HEK293 (cell line): ENCODE measurements around the gene EIF4E3.

ENCODE experiments used
- MEIS1 ChIP-seq: sonication (generic); formaldehyde crosslinking; IDR thresholded peaks from 2 replicates; pipeline ENCODE4 v1.8.1; 2022; ENCODE audit warnings: missing genetic modification reagents, mild to moderate bottlenecking, borderline replicate concordance
- OSR2 ChIP-seq: fragments of 450-650 bp; formaldehyde crosslinking; IDR thresholded peaks from 2 replicates; pipeline ENCODE4 v1.5.1; 2016; ENCODE audit warnings: missing biosample characterization, missing genetic modification characterization
- TCF7L2 ChIP-seq: IDR thresholded peaks from 2 replicates; pipeline ENCODE4 v1.6.1; 2011; ENCODE audit warnings: low read depth, mild to moderate bottlenecking, inconsistent platforms, low read length, moderate library complexity, borderline replicate concordance
- ZBTB8A ChIP-seq: fragments of 450-650 bp; formaldehyde crosslinking; IDR thresholded peaks from 2 replicates; pipeline ENCODE4 v1.5.1; 2016; ENCODE audit warnings: missing biosample characterization, missing genetic modification characterization
- ZNF341 ChIP-seq: fragments of 450-650 bp; formaldehyde crosslinking; IDR thresholded peaks from 2 replicates; pipeline ENCODE4; 2016; ENCODE audit warnings: low read depth, missing biosample characterization, missing genetic modification characterization
- ZNF513 ChIP-seq: fragments of 450-650 bp; IDR thresholded peaks from 2 replicates; pipeline ENCODE4 v1.5.1; 2018; ENCODE audit warnings: missing biosample characterization, missing genetic modification characterization
- TF ChIP-seq, protein P1 (sequence below): fragments of 450-650 bp; formaldehyde crosslinking; IDR thresholded peaks from 2 replicates; pipeline ENCODE4 v1.5.1; 2016; ENCODE audit warnings: missing biosample characterization, missing genetic modification characterization
- TF ChIP-seq, protein P2 (sequence below): fragments of 450-650 bp; formaldehyde crosslinking; IDR thresholded peaks from 2 replicates; pipeline ENCODE4 v1.5.1; 2016; ENCODE audit warnings: missing biosample characterization, missing genetic modification characterization

GRCh38 chr3:71708476-71709105, 16.6 kb downstream of the EIF4E3 start:
- TF ChIP-seq OSR2 (tag by site-specific recombination) (no peak), ZBTB8A (tag by site-specific recombination) (no peak), TCF7L2 (no peak), ZNF341 (tag by site-specific recombination) (no peak), MEIS1 (no peak), ZNF513 (tag by site-specific recombination) (no peak)
- TF ChIP-seq, protein P1, sequence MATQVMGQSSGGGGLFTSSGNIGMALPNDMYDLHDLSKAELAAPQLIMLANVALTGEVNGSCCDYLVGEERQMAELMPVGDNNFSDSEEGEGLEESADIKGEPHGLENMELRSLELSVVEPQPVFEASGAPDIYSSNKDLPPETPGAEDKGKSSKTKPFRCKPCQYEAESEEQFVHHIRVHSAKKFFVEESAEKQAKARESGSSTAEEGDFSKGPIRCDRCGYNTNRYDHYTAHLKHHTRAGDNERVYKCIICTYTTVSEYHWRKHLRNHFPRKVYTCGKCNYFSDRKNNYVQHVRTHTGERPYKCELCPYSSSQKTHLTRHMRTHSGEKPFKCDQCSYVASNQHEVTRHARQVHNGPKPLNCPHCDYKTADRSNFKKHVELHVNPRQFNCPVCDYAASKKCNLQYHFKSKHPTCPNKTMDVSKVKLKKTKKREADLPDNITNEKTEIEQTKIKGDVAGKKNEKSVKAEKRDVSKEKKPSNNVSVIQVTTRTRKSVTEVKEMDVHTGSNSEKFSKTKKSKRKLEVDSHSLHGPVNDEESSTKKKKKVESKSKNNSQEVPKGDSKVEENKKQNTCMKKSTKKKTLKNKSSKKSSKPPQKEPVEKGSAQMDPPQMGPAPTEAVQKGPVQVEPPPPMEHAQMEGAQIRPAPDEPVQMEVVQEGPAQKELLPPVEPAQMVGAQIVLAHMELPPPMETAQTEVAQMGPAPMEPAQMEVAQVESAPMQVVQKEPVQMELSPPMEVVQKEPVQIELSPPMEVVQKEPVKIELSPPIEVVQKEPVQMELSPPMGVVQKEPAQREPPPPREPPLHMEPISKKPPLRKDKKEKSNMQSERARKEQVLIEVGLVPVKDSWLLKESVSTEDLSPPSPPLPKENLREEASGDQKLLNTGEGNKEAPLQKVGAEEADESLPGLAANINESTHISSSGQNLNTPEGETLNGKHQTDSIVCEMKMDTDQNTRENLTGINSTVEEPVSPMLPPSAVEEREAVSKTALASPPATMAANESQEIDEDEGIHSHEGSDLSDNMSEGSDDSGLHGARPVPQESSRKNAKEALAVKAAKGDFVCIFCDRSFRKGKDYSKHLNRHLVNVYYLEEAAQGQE (tag by site-specific recombination) = no peak
- TF ChIP-seq, protein P2, sequence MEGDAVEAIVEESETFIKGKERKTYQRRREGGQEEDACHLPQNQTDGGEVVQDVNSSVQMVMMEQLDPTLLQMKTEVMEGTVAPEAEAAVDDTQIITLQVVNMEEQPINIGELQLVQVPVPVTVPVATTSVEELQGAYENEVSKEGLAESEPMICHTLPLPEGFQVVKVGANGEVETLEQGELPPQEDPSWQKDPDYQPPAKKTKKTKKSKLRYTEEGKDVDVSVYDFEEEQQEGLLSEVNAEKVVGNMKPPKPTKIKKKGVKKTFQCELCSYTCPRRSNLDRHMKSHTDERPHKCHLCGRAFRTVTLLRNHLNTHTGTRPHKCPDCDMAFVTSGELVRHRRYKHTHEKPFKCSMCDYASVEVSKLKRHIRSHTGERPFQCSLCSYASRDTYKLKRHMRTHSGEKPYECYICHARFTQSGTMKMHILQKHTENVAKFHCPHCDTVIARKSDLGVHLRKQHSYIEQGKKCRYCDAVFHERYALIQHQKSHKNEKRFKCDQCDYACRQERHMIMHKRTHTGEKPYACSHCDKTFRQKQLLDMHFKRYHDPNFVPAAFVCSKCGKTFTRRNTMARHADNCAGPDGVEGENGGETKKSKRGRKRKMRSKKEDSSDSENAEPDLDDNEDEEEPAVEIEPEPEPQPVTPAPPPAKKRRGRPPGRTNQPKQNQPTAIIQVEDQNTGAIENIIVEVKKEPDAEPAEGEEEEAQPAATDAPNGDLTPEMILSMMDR (tag by site-specific recombination) = no peak
